HepG2 (cell line): ENCODE data around the gene ITPK1. TPM values are rescaled to one million over a fixed set of nuclear protein-coding genes. Genes with fewer than 3 reads are reported as not detected.
A peak's percentile ranks its signal among the peaks of the same experiment; 100 is the strongest.

Experiments used
- BRD4 ChIP-seq: sonication (generic); formaldehyde crosslinking; IDR thresholded peaks from 2 replicates; pipeline ENCODE4 v1.4.0; 2020; ENCODE audit warnings: missing genetic modification reagents
- KLF16 ChIP-seq, 2 experiments: sonication (generic) in 1 of 2; formaldehyde crosslinking in 1 of 2; IDR thresholded peaks; 2 replicates each; pipeline versions ENCODE4 v1.6.1 to v1.8.0; 2016 to 2023; ENCODE audit warnings: missing genetic modification reagents in 2 of 2, missing compliant biosample characterization in 1 of 2
- MEIS2 ChIP-seq: sonication (generic); formaldehyde crosslinking; IDR thresholded peaks from 2 replicates; pipeline ENCODE4 v1.9.0; 2021; ENCODE audit warnings: mild to moderate bottlenecking, missing genetic modification reagents
- MYC ChIP-seq: sonication (generic); formaldehyde crosslinking; IDR thresholded peaks from 2 replicates; pipeline ENCODE4 v1.9.0; 2021; ENCODE audit warnings: missing genetic modification reagents, borderline replicate concordance
- MYPOP ChIP-seq: sonication (generic); formaldehyde crosslinking; IDR thresholded peaks from 2 replicates; pipeline ENCODE4 v1.8.1; 2023; ENCODE audit warnings: mild to moderate bottlenecking, moderate library complexity, missing genetic modification reagents
- RFXANK ChIP-seq: IDR thresholded peaks from 2 replicates; pipeline ENCODE4 v1.6.1; 2016
- ZNF205 ChIP-seq: IDR thresholded peaks from 2 replicates; pipeline ENCODE4 v1.6.1; 2018; ENCODE audit warnings: missing biosample characterization, missing genetic modification reagents
- ZNF557 ChIP-seq: sonication (generic); formaldehyde crosslinking; IDR thresholded peaks from 2 replicates; pipeline ENCODE4 v1.4.0; 2020; ENCODE audit warnings: missing genetic modification reagents
- ZNF777 ChIP-seq: sonication (generic); formaldehyde crosslinking; IDR thresholded peaks from 2 replicates; pipeline ENCODE4 v1.4.0; 2020; ENCODE audit warnings: missing genetic modification reagents
- polyA plus RNA-seq, 8 experiments: library from polyadenylated mRNA; depleted of rRNA in 3 of 8; stranded (reverse) in 7 of 8; unstranded in 1 of 8; fragments of >200 nt; fragmentation: Illumina TruSeq in 4 of 8; extraction: Trizol in 4 of 8; gene quantifications; 2 replicates each; pipeline versions ENCODE4 v1.2.1 to v1.2.3, GENCODE V29; 2011 to 2016; ENCODE audit warnings: low read depth in 4 of 8, missing spikeins in 1 of 8, mixed read lengths in 1 of 8; ENCODE audit not compliant: insufficient read depth in 1 of 8
- total RNA-seq, 5 experiments: library from RNA; depleted of rRNA; stranded (reverse); fragments of >200 nt; fragmentation: Illumina TruSeq; extraction: Trizol; gene quantifications; 2 replicates each; pipeline ENCODE4 v1.2.3, GENCODE V29; 2016; ENCODE audit warnings: low read depth in 1 of 5
- TF ChIP-seq, protein P1 (sequence below): sonication (generic); formaldehyde crosslinking; IDR thresholded peaks from 2 replicates; pipeline ENCODE4 v1.4.0; 2020; ENCODE audit warnings: mild to moderate bottlenecking, missing genetic modification reagents
- TF ChIP-seq, protein P2 (sequence below): sonication (generic); formaldehyde crosslinking; IDR thresholded peaks from 2 replicates; pipeline ENCODE4 v1.4.0; 2020; ENCODE audit warnings: mild to moderate bottlenecking, missing genetic modification reagents
- TF ChIP-seq, protein P3 (sequence below): sonication (generic); formaldehyde crosslinking; IDR thresholded peaks from 2 replicates; pipeline ENCODE4 v1.5.0; 2020; ENCODE audit warnings: missing genetic modification reagents
- TF ChIP-seq, protein P4 (sequence below): sonication (generic); formaldehyde crosslinking; conservative IDR thresholded peaks from 2 replicates; pipeline ENCODE4 v1.4.0; 2020; ENCODE audit warnings: missing genetic modification reagents

ITPK1 gene
- total and polyA plus RNA-seq, 2 of the 13 experiments (the other 11 are each of a cell fraction or from before 2014, with no cell fraction given): 20.5 to 47.5 TPM

DNA sequence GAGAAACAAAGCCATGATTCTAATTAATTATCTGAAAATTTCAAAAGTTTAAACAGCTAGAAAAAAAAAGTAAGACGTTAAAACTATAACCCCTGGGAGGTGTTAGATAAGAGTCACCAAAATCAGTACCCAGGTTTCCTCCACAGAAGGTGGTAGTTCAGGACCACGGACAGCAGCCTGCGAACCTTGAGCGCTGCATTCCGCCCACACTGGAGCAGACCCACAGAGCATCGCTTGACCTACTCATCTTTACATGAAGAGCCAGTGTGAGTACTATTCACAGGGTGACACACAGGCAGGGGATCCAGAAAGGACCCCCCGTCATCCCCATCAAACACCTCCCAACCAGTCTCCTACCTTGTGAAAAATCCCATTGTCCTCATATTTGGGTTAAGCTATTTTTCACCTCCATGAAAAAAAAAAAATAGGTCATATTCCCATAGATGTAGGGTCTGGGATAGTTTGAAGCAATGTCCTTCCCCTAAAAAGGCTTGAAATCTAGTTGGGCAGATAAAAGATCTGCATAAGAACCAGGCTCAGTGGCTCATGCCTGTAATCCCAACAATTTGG is 201.6 kb downstream of the ITPK1 start (continued):
- TF ChIP-seq MYPOP (0 out of 2 replicates have a peak, but pooled peaks have one; percentile 36), ZNF557 (CRISPR knock-in tag) (peak; percentile 92), ZNF777 (no peak; the same call in 1 of the 2 replicates), ZNF205 (peak; percentile 85), BRD4 (CRISPR knock-in tag) (no peak), MYC (CRISPR knock-in tag) (no peak), MEIS2 (CRISPR knock-in tag) (peak; percentile 57; the same call in 1 of the 2 replicates), KLF16 (CRISPR knock-in tag; IDR thresholded peaks at IDR 0.05) (peak in 1 of 2 experiments; percentile 86; a peak in 2 of 4 replicates), RFXANK (peak; percentile 51; the same call in 1 of the 2 replicates)
- TF ChIP-seq, protein P1, sequence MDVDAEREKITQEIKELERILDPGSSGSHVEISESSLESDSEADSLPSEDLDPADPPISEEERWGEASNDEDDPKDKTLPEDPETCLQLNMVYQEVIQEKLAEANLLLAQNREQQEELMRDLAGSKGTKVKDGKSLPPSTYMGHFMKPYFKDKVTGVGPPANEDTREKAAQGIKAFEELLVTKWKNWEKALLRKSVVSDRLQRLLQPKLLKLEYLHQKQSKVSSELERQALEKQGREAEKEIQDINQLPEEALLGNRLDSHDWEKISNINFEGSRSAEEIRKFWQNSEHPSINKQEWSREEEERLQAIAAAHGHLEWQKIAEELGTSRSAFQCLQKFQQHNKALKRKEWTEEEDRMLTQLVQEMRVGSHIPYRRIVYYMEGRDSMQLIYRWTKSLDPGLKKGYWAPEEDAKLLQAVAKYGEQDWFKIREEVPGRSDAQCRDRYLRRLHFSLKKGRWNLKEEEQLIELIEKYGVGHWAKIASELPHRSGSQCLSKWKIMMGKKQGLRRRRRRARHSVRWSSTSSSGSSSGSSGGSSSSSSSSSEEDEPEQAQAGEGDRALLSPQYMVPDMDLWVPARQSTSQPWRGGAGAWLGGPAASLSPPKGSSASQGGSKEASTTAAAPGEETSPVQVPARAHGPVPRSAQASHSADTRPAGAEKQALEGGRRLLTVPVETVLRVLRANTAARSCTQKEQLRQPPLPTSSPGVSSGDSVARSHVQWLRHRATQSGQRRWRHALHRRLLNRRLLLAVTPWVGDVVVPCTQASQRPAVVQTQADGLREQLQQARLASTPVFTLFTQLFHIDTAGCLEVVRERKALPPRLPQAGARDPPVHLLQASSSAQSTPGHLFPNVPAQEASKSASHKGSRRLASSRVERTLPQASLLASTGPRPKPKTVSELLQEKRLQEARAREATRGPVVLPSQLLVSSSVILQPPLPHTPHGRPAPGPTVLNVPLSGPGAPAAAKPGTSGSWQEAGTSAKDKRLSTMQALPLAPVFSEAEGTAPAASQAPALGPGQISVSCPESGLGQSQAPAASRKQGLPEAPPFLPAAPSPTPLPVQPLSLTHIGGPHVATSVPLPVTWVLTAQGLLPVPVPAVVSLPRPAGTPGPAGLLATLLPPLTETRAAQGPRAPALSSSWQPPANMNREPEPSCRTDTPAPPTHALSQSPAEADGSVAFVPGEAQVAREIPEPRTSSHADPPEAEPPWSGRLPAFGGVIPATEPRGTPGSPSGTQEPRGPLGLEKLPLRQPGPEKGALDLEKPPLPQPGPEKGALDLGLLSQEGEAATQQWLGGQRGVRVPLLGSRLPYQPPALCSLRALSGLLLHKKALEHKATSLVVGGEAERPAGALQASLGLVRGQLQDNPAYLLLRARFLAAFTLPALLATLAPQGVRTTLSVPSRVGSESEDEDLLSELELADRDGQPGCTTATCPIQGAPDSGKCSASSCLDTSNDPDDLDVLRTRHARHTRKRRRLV: no peak
- TF ChIP-seq, protein P2, sequence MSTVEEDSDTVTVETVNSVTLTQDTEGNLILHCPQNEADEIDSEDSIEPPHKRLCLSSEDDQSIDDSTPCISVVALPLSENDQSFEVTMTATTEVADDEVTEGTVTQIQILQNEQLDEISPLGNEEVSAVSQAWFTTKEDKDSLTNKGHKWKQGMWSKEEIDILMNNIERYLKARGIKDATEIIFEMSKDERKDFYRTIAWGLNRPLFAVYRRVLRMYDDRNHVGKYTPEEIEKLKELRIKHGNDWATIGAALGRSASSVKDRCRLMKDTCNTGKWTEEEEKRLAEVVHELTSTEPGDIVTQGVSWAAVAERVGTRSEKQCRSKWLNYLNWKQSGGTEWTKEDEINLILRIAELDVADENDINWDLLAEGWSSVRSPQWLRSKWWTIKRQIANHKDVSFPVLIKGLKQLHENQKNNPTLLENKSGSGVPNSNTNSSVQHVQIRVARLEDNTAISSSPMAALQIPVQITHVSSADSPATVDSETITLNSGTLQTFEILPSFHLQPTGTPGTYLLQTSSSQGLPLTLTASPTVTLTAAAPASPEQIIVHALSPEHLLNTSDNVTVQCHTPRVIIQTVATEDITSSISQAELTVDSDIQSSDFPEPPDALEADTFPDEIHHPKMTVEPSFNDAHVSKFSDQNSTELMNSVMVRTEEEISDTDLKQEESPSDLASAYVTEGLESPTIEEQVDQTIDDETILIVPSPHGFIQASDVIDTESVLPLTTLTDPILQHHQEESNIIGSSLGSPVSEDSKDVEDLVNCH (CRISPR knock-in tag): no peak
- TF ChIP-seq, protein P3, sequence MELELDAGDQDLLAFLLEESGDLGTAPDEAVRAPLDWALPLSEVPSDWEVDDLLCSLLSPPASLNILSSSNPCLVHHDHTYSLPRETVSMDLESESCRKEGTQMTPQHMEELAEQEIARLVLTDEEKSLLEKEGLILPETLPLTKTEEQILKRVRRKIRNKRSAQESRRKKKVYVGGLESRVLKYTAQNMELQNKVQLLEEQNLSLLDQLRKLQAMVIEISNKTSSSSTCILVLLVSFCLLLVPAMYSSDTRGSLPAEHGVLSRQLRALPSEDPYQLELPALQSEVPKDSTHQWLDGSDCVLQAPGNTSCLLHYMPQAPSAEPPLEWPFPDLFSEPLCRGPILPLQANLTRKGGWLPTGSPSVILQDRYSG: 0 out of 2 replicates have a peak, but pooled peaks have one; percentile 44
- TF ChIP-seq, protein P4, sequence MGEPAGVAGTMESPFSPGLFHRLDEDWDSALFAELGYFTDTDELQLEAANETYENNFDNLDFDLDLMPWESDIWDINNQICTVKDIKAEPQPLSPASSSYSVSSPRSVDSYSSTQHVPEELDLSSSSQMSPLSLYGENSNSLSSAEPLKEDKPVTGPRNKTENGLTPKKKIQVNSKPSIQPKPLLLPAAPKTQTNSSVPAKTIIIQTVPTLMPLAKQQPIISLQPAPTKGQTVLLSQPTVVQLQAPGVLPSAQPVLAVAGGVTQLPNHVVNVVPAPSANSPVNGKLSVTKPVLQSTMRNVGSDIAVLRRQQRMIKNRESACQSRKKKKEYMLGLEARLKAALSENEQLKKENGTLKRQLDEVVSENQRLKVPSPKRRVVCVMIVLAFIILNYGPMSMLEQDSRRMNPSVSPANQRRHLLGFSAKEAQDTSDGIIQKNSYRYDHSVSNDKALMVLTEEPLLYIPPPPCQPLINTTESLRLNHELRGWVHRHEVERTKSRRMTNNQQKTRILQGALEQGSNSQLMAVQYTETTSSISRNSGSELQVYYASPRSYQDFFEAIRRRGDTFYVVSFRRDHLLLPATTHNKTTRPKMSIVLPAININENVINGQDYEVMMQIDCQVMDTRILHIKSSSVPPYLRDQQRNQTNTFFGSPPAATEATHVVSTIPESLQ: 0 out of 2 replicates have a peak, but pooled peaks have one; percentile 91
